Fibroblast of pulmonary artery (primary cell): ENCODE results near the gene SPPL2A.
"Not testable (repeated sequence)": the region's sequence is repeated elsewhere in the genome, so short reads cannot be mapped to it uniquely, and the experiment has no call there.

Experiments used
- DNase-seq: peaks from one replicate; pipeline ENCODE4 v3.0.0-alpha.2; 2010; ENCODE audit warnings: low read depth
- H3K4me3 ChIP-seq: replicated peaks from 2 replicates; pipeline ENCODE4 v1.5.1; 2011; ENCODE audit warnings: low read depth, mild to moderate bottlenecking, control low read depth, low read length, moderate library complexity
- TF ChIP-seq, protein P1 (sequence below): IDR thresholded peaks from 2 replicates; pipeline ENCODE4 v1.5.1; 2011; ENCODE audit warnings: mild to moderate bottlenecking, control low read depth, low read length, inconsistent platforms; ENCODE audit errors: missing control alignments

The SPPL2A gene

DNA sequence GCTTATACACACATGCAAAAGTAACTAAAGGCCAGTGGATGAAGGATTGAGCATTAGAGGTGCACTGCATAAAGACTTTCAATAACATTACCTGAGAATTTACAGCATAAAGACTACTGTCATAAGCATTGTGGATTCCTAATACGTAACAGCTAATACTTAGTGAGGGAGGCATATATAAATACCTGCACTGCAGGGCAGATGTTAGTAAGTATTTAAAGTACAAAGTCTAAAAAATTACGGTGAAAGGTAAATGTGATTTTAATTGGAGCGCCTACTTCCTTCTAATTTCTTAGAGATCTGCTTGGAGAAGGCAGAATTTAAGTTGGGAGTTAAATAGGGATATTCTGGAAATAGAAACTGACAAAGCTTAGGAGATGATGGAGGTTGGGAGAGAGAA, 53.5 kb downstream of the SPPL2A start:
- TF ChIP-seq, protein P1, sequence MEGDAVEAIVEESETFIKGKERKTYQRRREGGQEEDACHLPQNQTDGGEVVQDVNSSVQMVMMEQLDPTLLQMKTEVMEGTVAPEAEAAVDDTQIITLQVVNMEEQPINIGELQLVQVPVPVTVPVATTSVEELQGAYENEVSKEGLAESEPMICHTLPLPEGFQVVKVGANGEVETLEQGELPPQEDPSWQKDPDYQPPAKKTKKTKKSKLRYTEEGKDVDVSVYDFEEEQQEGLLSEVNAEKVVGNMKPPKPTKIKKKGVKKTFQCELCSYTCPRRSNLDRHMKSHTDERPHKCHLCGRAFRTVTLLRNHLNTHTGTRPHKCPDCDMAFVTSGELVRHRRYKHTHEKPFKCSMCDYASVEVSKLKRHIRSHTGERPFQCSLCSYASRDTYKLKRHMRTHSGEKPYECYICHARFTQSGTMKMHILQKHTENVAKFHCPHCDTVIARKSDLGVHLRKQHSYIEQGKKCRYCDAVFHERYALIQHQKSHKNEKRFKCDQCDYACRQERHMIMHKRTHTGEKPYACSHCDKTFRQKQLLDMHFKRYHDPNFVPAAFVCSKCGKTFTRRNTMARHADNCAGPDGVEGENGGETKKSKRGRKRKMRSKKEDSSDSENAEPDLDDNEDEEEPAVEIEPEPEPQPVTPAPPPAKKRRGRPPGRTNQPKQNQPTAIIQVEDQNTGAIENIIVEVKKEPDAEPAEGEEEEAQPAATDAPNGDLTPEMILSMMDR, result no peak
- H3K4me3 ChIP-seq, result no peak overlapping the region
- DNase-seq, result no peak

DNA sequence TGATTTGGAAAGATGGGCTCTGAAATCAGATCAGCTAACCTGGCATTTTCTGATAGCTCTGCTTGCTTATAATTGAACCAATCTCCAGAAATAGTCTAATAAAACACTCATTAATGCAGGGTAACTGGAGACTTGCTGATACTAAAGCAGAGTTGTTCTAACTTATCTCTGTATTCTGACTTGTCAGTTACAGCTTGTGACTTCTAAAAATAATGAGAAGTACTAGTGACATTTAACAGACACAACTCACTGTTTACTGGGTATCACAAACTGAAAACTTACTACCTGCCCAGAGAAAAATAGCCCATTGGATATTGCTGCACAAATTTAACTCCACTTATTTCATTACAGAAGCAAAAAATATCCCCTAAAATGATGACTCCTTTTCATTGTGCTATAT, 54.9 kb downstream of the SPPL2A start:
- H3K4me3 ChIP-seq, result no peak overlapping the region
- DNase-seq, result no peak
- TF ChIP-seq, protein P1, result no peak

DNA sequence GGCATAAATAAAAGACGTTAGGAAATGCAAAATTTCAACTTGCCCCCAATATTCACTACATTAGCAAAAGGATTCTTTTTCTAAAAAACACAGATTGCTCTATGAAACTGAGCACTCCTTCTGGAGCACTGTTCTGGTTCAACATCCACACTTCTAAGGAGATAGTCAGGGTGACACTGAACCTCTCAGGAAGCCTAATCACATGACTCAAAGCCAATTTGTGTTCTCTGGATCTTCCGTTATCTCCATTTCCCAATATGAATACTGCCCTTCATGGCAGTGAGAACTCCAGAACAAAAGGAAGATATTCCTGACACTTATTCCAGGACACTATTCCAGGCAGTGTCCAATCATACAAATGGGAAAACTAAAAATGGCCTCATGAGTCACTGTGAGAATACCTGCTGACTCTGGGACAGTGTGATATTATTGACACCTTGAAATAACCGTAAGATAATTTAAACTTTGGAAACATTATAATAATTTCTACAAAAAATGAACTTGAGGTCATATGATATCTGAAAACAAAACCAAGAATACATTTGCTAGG, 57.6 kb downstream of the SPPL2A start:
- TF ChIP-seq, protein P1, result no peak
- DNase-seq, result no peak
- H3K4me3 ChIP-seq, result no peak overlapping the region

DNA sequence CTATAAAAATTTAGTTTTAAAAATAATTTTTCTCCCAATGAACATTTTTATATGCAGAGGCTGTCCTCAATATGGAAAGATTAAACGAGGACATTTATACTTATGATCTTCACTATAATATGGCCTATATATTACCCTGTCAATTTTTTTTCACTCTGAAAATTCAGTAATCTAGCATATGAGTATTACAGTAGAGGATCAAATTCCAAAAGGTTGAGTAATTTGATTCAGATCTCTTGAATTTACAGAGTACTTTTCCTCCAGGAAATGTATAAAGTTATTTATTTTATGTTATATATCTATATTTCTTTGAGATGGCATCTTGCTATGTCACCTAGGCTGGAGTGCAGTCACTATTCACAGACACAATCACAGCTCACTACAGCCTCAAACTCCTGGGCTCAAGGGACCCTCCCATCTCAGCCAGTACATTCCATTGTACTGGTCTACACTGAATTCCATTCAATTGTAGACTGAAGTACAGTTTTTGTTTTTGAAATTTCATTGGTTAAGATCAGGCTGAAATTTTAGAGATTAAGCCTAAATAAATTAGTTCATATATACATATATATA, 62.7 kb downstream of the SPPL2A start:
- DNase-seq, result no peak

DNA sequence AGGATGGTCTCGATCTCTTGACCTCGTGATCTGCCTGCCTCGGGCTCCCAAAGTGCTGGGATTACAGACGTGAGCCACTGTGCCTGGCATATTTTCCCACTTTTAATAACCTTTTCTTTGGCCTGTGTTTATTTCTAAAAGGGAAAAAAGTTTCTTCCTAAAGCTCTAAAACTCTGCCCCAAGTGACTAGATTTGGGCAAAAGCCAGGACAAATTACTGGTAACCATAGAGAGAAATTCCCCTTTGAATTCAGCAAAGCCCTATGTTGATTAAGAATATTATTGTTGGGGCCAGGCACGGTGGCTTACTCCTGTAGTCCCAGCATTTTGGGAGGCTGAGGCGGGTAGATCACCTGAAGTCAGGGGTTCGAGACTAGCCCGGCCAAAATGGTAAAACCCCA, 67.4 kb downstream of the SPPL2A start:
- TF ChIP-seq, protein P1, result no peak
- no peak overlapping the region for H3K4me3 ChIP-seq
- no peak for DNase-seq

More for the DNA sequence above, 62.7 kb downstream of the SPPL2A start:
- H3K4me3 ChIP-seq, result no peak overlapping the region
- TF ChIP-seq, protein P1, result no peak

DNA sequence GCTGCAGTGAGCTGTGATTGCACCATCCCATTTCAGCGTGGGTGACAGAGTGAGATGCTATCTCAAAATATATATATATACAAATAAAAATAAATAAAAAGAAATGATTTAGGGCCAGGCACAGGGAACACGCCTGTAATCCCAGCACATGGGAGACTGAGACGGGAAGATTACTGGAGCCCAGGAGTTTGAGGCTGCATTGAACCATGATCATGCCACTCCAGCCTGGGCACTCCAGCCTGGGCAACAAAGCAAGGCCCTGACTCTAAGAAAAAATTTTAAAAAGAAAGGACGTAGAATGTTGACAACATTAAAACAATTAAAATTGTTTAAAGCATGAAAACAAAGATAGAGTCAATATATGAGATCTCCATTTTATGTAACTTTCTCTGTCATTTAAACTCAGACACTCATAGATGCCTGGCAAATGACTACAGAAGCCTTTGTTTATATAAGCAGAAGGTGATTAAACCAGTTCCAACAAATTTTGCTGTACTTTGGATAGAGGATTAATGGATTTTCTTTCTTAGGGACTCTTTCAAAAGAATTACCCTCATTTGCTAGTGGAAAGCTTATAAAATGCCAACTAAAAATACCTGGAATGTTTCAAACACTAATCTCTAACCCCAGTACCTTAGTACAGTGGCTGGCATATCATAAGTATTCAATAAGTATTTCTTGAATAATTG, 68.3 kb downstream of the SPPL2A start:
- no peak overlapping the region for H3K4me3 ChIP-seq
- TF ChIP-seq, protein P1, result no peak
- no peak for DNase-seq

DNA sequence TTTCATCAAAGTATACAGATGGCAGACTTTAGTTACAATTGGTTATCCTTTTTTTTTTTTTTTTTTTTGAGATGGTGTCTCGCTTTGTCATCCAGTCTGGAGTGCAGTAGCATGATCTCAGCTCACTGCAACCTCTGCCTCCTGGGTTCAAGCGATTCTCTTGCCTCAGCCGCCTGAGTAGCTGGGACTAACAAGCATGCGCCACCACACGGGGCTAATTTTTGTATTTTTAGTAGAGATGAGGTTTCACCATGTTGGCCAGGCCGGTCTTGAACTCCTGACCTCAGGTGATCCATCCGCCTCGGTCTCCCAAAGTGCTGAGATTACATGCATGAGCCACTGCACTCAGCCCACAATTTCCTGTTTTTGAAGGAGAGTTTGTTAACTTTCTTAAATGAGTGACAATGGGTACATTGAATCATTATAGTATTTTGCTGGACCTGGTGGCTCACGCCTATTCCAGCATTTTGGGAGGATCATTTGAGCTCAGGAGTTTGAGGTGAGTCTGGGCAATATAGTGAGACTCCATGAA, 70.8 kb downstream of the SPPL2A start:
- not testable (repeated sequence) for DNase-seq, H3K4me3 ChIP-seq
